ENCODE results near the gene FOXD1.

GRCh38 chr5:73447530-73448462, 781 bp downstream of the FOXD1 start:
- no peak for TF ChIP-seq EZH2phosphoT487 (IDR thresholded peaks at IDR 0.05; ENCODE audit: borderline replicate concordance, low read length)
- no peak for TF ChIP-seq CTCF (IDR thresholded peaks at IDR 0.05; ENCODE audit: low read depth, low read length, poor library complexity, severe bottlenecking)

All from DOHH2 (cell line).